G401 (cell line): ENCODE data around the gene DBN1. TPM values are rescaled to one million over a fixed set of nuclear protein-coding genes. Genes with fewer than 3 reads are reported as not detected.
A peak's percentile ranks its signal among the peaks of the same experiment; 100 is the strongest.

ENCODE experiments used
- DNase-seq: peaks from one replicate; pipeline ENCODE4 v3.0.0-alpha.2; 2015; ENCODE audit warnings: low spot score
- in situ Hi-C: cut with HindIII; loops from 2 replicates; pipeline ENCODE4 v1.10.0; 2016; ENCODE audit warnings: low sequenced_read_pairs, mixed read lengths
- total RNA-seq: library from RNA; depleted of rRNA; stranded (reverse); fragments of >200 nt; shearing (Covaris generic); gene quantifications from 2 replicates; pipeline ENCODE4 v1.2.3, GENCODE V29; 2014

Gene DBN1
- total RNA-seq, 1 experiment from 2014 or later, result 295 TPM

- in situ Hi-C loops, result no loop called here
- no peak for DNase-seq
Observed at GRCh38 chr5:177476531-177477233, 3.2 kb upstream of the DBN1 start.

GRCh38 chr5:177475563-177476427 lies 2.4 kb upstream of the DBN1 start:
- DNase-seq, result no peak
- in situ Hi-C loops, result no loop called here

- no peak for DNase-seq
- in situ Hi-C loops, result no loop called here
Observed at GRCh38 chr5:177474846-177475562, 1.6 kb upstream of the DBN1 start.

- in situ Hi-C loops, result no loop called here
- no peak for DNase-seq
Observed at GRCh38 chr5:177474002-177474476, 605 bp upstream of the DBN1 start.

- DNase-seq, result no peak
- in situ Hi-C loops, result no loop called here
Observed at GRCh38 chr5:177472460-177473442, 683 bp downstream of the DBN1 start.

GRCh38 chr5:177471610-177472356 lies 1.7 kb downstream of the DBN1 start:
- no peak for DNase-seq
- in situ Hi-C loops, result no loop called here

GRCh38 chr5:177470759-177471536 lies 2.5 kb downstream of the DBN1 start:
- DNase-seq, result no peak
- in situ Hi-C loops, result no loop called here

- in situ Hi-C loops, result no loop called here
- no peak for DNase-seq
Observed at GRCh38 chr5:177469750-177470525, 3.5 kb downstream of the DBN1 start.

- in situ Hi-C loops, result no loop called here
- DNase-seq, result peak; percentile 90
Observed at GRCh38 chr5:177468685-177469628, 4.5 kb downstream of the DBN1 start.

- in situ Hi-C loops, result no loop called here
- no peak for DNase-seq
Observed at GRCh38 chr5:177468329-177468684, 5.1 kb downstream of the DBN1 start.

- no peak for DNase-seq
- in situ Hi-C loops, result no loop called here
Observed at GRCh38 chr5:177467436-177467835, 6.0 kb downstream of the DBN1 start.

- DNase-seq, result no peak
- in situ Hi-C loops, result no loop called here
Observed at GRCh38 chr5:177466861-177467260, 6.6 kb downstream of the DBN1 start.

- in situ Hi-C loops, result no loop called here
- DNase-seq, result no peak
Observed at GRCh38 chr5:177465044-177465443, 8.4 kb downstream of the DBN1 start.

GRCh38 chr5:177462021-177462670 lies 11.3 kb downstream of the DBN1 start:
- in situ Hi-C loops, result no loop called here
- DNase-seq, result no peak
